Gastroesophageal sphincter (tissue), 4 donors: ENCODE results near the gene B3GNT5. TPM values are rescaled to one million over a fixed set of nuclear protein-coding genes. Genes with fewer than 3 reads are reported as not detected.

ENCODE experiments used
- ATAC-seq: fragments of 150-250 bp; one replicate; pipeline ENCODE4 v1.9.1; 2016; ENCODE audit warnings: mild to moderate bottlenecking, moderate library complexity
- H3K27ac ChIP-seq, 4 donors: fragments of 200-600 bp; sonication (generic) in 3 of 4; 1 replicate in 3 of 4; 2 replicates in 1 of 4; pipeline ENCODE4 v1.5.1; 2016 to 2019
- H3K27me3 ChIP-seq: fragments of 200-600 bp; sonication (generic); one replicate; pipeline ENCODE4 v1.5.1; 2019
- H3K36me3 ChIP-seq, 2 donors: fragments of 200-600 bp; sonication (generic); one replicate each; pipeline ENCODE4 v1.5.1; 2019; ENCODE audit warnings: control low read depth in 1 of 2
- H3K4me1 ChIP-seq, 3 donors: fragments of 200-600 bp; sonication (generic); 1 replicate in 2 of 3; 2 replicates in 1 of 3; pipeline ENCODE4 v1.5.1; 2016 to 2019; ENCODE audit warnings: control low read depth in 2 of 3
- H3K4me3 ChIP-seq, 2 donors: fragments of 200-600 bp; sonication (generic); one replicate each; pipeline ENCODE4 v1.5.1; 2019; ENCODE audit warnings: mild to moderate bottlenecking in 1 of 2, moderate library complexity in 1 of 2
- H3K9me3 ChIP-seq, 3 donors: fragments of 200-600 bp; sonication (generic); one replicate each; pipeline ENCODE4 v1.5.1; 2017 to 2019; ENCODE audit warnings: control low read depth in 2 of 3
- EP300 ChIP-seq: sonication (generic); formaldehyde crosslinking; IDR thresholded peaks from one replicate; pipeline ENCODE4 v1.6.1; 2017; ENCODE audit warnings: antibody characterized with exemption, mild to moderate bottlenecking
- POLR2A ChIP-seq, 2 donors: fragments of 450-650 bp; IDR thresholded peaks; one replicate each; pipeline ENCODE4 v1.6.1; 2017; ENCODE audit warnings: antibody characterized with exemption in 2 of 2, mild to moderate bottlenecking in 2 of 2, moderate library complexity in 1 of 2
- POLR2AphosphoS5 ChIP-seq: sonication (generic); formaldehyde crosslinking; IDR thresholded peaks from one replicate; pipeline ENCODE4 v1.6.1; 2017; ENCODE audit warnings: antibody characterized with exemption
- WGBS, 2 donors: methylation state at CpG; one replicate each; pipeline ENCODE4 v1.1.5; 2018; ENCODE audit warnings: low coverage in 1 of 2; 5-methylcytosine and 5-hydroxymethylcytosine counted together
- total RNA-seq, 4 donors: library from RNA; depleted of rRNA; stranded (reverse); fragments of >200 nt; gene quantifications; one replicate each; pipeline ENCODE4 v1.1.0, GENCODE V29; 2016
- TF ChIP-seq, protein P1 (sequence below), 4 experiments: fragments of 200-600 bp in 2 of 4; fragments of 450-650 bp in 2 of 4; sonication (generic) in 1 of 4; IDR thresholded peaks; one replicate each; pipeline ENCODE4 v1.5.1; 2017 to 2019; ENCODE audit warnings: antibody characterized with exemption in 4 of 4, mild to moderate bottlenecking in 2 of 4, moderate library complexity in 2 of 4

The B3GNT5 gene
- total RNA-seq, 4 donors from 2014 or later, result 5.0 to 9.2 (median 6.1) TPM

DNA sequence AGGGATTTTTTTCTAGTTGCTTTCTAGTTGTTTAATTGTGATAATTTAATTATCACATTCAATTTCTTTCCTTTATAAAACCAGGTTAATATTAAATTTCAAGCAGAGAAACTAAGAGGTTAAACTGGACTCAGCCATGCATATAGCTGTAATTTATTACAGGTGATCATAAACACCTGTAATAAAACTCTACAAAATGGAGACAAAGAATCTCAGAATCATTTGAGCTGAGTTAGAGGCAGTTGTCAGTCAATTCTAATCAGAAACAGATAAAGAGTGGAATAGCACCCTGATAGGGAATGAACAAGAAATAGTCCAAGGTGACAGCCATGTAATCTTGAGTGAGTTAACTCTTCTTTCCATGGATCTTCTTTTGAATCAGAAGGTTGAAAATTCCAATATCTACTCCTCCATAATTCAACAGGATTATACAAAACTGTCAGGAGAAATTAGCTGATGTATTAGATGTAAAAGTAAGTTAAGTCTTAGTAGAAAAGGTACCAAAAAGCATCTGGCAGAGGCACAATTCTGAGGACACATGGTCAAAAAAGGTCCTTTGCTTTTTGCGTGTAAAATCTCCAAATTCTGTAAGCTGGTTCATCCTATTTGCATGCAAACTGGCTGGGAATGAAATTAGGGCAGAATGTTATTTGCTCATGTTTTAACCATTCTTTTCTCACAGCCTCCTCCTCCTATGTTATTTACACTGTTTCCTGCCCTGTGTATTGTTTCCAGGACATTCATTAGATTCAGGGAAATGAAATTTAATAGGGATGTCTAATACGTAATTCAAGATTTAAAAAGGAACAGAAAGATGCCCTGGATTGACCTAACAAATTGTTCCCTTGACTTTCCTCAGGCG lies 39.4 kb upstream of the B3GNT5 start:
- TF ChIP-seq, protein P1, sequence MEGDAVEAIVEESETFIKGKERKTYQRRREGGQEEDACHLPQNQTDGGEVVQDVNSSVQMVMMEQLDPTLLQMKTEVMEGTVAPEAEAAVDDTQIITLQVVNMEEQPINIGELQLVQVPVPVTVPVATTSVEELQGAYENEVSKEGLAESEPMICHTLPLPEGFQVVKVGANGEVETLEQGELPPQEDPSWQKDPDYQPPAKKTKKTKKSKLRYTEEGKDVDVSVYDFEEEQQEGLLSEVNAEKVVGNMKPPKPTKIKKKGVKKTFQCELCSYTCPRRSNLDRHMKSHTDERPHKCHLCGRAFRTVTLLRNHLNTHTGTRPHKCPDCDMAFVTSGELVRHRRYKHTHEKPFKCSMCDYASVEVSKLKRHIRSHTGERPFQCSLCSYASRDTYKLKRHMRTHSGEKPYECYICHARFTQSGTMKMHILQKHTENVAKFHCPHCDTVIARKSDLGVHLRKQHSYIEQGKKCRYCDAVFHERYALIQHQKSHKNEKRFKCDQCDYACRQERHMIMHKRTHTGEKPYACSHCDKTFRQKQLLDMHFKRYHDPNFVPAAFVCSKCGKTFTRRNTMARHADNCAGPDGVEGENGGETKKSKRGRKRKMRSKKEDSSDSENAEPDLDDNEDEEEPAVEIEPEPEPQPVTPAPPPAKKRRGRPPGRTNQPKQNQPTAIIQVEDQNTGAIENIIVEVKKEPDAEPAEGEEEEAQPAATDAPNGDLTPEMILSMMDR (IDR thresholded peaks at IDR 0.05), result no peak
- TF ChIP-seq POLR2A (IDR thresholded peaks at IDR 0.05) (no peak), EP300 (no peak), POLR2AphosphoS5 (no peak)
- ATAC-seq, result no peak
- Histone ChIP-seq H3K4me1 (peaks cover 0 to 3% (median 0%) of the 10 kb centered on the region in 3 donors), H3K27ac (no peak overlapping the region), H3K27me3 (peaks cover 11% of the 10 kb centered on the region), H3K4me3 (no peak overlapping the region), H3K36me3 (no peaks in the 10 kb centered on the region), H3K9me3 (no peaks in the 10 kb centered on the region)
- 63 to 71% methylated on average over 2 to 3 of the region's 3 CpGs for WGBS, 2 donors

DNA sequence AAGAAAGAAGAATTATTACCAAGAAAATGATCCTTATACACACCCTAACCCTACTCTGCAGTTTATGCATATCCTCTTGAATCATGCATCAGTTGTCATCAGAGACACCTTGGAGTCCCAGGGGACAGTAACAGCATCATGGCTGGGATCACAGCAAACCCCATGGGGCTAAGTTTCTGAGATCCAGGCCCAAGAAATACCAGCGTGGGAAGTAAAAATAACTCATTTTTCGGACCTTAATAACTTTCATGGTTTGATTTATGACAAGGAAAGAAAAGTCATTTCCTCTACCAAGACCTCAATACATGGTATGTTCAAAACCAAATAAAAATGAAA lies 38.8 kb upstream of the B3GNT5 start:
- peaks cover 0 to 3% (median 0%) of the 10 kb centered on the region in 3 donors for H3K4me1 ChIP-seq
- WGBS, 2 donors, result 48 to 72% methylated on average over 2 of the region's 2 CpGs
- no peak overlapping the region for H3K27ac ChIP-seq
- no peak overlapping the region for H3K4me3 ChIP-seq
- no peaks in the 10 kb centered on the region for H3K36me3 ChIP-seq
- no peaks in the 10 kb centered on the region for H3K9me3 ChIP-seq
- TF ChIP-seq EP300 (no peak), POLR2AphosphoS5 (no peak), POLR2A (IDR thresholded peaks at IDR 0.05) (no peak)
- TF ChIP-seq, protein P1 (IDR thresholded peaks at IDR 0.05), result no peak
- ATAC-seq, result no peak
- peaks cover 11% of the 10 kb centered on the region for H3K27me3 ChIP-seq

DNA sequence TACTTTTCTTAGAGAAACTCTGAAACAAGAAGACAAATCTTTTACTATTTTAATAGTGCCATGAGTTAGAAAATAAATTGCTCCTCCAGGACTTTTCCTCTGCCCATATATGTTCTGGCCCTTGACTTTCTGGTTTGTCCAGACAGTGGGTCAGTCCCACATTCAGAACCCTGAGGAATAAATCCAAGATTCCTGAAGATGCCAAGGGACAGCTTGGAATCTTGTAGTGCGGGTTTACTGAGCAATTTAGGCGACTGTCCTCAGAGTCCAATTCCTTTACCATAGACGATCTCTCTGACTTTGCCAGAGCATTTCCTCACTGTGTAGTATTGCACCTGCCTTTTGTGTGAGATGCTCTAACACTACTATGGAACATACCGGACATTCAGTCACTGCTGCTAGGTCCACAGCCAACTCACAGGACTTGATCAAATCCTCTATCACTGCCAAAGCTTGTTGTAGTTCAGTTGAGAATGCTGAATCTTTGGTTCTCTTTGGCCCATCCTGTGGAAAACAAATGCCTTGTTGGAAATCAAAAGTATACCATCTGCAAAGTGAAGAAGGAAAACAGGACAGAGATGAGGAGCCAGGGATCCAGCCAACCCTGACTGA lies 37.4 kb upstream of the B3GNT5 start:
- WGBS, 2 donors, result 87% methylated on average over 3 of the region's 4 CpGs; no CpG with 5 or more reads in 1 of the 2 donors
- Histone ChIP-seq H3K27me3 (peaks cover 11% of the 10 kb centered on the region), H3K27ac (no peak overlapping the region), H3K9me3 (no peaks in the 10 kb centered on the region), H3K4me3 (no peak overlapping the region), H3K4me1 (peaks cover 0 to 3% (median 0%) of the 10 kb centered on the region in 3 donors), H3K36me3 (no peaks in the 10 kb centered on the region)
- no peak for ATAC-seq
- TF ChIP-seq POLR2AphosphoS5 (no peak), POLR2A (IDR thresholded peaks at IDR 0.05) (no peak), EP300 (no peak)
- TF ChIP-seq, protein P1 (IDR thresholded peaks at IDR 0.05), result no peak

DNA sequence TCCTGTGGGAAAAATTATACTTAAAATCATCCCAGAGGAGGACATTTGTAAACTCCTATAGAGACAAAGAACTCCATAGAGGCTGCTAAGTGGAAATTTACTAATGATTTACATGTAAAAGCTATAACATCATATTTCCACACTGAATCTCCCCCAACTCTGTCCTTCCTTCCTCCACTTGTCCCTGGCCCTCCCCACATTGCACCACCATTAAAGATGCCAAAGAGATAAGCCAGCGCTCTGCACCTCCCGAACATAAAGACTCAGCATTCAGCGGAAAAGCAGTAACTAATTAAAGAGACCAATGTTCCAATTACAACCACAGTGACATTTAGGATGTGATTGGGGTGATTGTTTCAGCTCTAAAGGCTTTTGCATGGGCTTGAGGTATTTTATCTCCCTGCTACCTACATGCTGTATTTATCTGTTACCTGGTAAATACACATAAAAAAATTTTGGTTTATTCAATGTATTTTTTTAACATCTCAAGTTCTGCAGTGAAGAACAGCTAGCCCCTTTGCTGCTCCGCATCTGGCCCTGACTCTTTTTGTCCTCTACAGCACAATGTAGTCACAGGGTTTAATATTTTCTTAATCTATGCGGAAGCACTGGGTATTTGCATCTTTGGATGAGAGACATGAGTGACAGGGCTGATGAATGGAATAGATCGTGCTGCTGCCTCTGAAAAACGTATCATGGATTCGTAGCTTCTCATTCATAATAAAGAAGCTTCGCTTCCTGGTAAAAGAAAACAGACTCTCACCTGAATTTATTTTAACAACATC lies 35.3 kb upstream of the B3GNT5 start:
- Histone ChIP-seq H3K36me3 (no peaks in the 10 kb centered on the region), H3K9me3 (no peaks in the 10 kb centered on the region), H3K4me1 (peaks cover 0 to 3% (median 0%) of the 10 kb centered on the region in 3 donors), H3K27ac (no peak overlapping the region), H3K4me3 (no peak overlapping the region), H3K27me3 (peaks cover 27% of the 10 kb centered on the region)
- 62 to 71% methylated on average over 9 of the region's 9 CpGs for WGBS, 2 donors
- TF ChIP-seq EP300 (no peak), POLR2A (IDR thresholded peaks at IDR 0.05) (no peak), POLR2AphosphoS5 (no peak)
- TF ChIP-seq, protein P1 (IDR thresholded peaks at IDR 0.05), result no peak
- ATAC-seq, result no peak
